IMR-90 (cell line): ENCODE measurements around the gene OXA1L. TPM values are rescaled to one million over a fixed set of nuclear protein-coding genes. Genes with fewer than 3 reads are reported as not detected.

ENCODE experiments used
- ATAC-seq: fragments of 200-7000 bp; cut with Tn5 transposase; 2 replicates; pipeline ENCODE4 v1.9.1; 2020; ENCODE audit warnings: low read depth, mild to moderate bottlenecking, moderate library complexity
- BruUV-seq: library from RNA; stranded (reverse); fragments of 400-500 nt; replicated peaks from 2 replicates; lab custom pipeline; 2021; lab: Mats Ljungman, UMichigan
- CTCF ChIA-PET: fragments of 300-600 bp; formaldehyde crosslinking; extraction: SDS; loops from one replicate; lab custom pipeline; 2021; ENCODE audit warnings: antibody characterized with exemption; lab: Yijun Ruan, JAX
- POLR2A ChIA-PET: fragments of 300-600 bp; sonication (Branson Sonifier 250); formaldehyde crosslinking; loops from one replicate; lab custom pipeline; 2022; ENCODE audit warnings: antibody characterized with exemption; ENCODE audit not compliant: unreplicated experiment; lab: Charles Lee
- DNase-seq: peaks from one replicate; pipeline ENCODE4 v3.0.0; 2013
- H2AFZ ChIP-seq: replicated peaks from 2 replicates; pipeline ENCODE3; 2013; ENCODE audit warnings: low read length, mild to moderate bottlenecking; ENCODE audit not compliant: poor library complexity
- H2AK5ac ChIP-seq: 2 replicates; pipeline ENCODE4 v1.6.1; 2013; ENCODE audit warnings: low read depth, low read length, inconsistent platforms
- H2AK9ac ChIP-seq: replicated peaks from 2 replicates; pipeline ENCODE3; 2013; ENCODE audit warnings: mild to moderate bottlenecking, low read depth, low read length, moderate library complexity; ENCODE audit not compliant: poor library complexity
- H2BK120ac ChIP-seq: 2 replicates; pipeline ENCODE4 v1.6.1; 2013; ENCODE audit warnings: low read depth, low read length, inconsistent platforms
- H2BK15ac ChIP-seq: 3 replicates; pipeline ENCODE4 v1.6.1; 2013; ENCODE audit warnings: low read depth, low read length, inconsistent platforms
- H2BK20ac ChIP-seq: 2 replicates; pipeline ENCODE4 v1.6.1; 2013; ENCODE audit warnings: low read depth, mild to moderate bottlenecking, inconsistent platforms, low read length, moderate library complexity
- H2BK5ac ChIP-seq: 2 replicates; pipeline ENCODE4 v1.6.1; 2013; ENCODE audit warnings: mild to moderate bottlenecking, low read depth, low read length, inconsistent platforms; ENCODE audit not compliant: poor library complexity, severe bottlenecking
- H3K14ac ChIP-seq: replicated peaks from 2 replicates; pipeline ENCODE4 v1.6.1; 2013; ENCODE audit warnings: low read depth, low read length, inconsistent platforms
- H3K18ac ChIP-seq: 2 replicates; pipeline ENCODE4 v1.6.1; 2013; ENCODE audit warnings: low read depth, low read length, control low read depth
- H3K23ac ChIP-seq: 2 replicates; pipeline ENCODE4 v1.6.1; 2013; ENCODE audit warnings: low read depth, low read length, inconsistent platforms
- H3K27ac ChIP-seq: 2 replicates; pipeline ENCODE4 v1.5.1; 2013; ENCODE audit warnings: mild to moderate bottlenecking, control low read depth, low read length; ENCODE audit not compliant: insufficient read depth
- H3K27me3 ChIP-seq: 2 replicates; pipeline ENCODE4 v1.6.1; 2013; ENCODE audit warnings: low read length; ENCODE audit not compliant: control insufficient read depth, insufficient read depth
- H3K36me3 ChIP-seq: 2 replicates; pipeline ENCODE4 v1.6.1; 2013; ENCODE audit warnings: low read length, mixed read lengths; ENCODE audit not compliant: control insufficient read depth, insufficient read depth
- H3K4ac ChIP-seq: 2 replicates; pipeline ENCODE4 v1.6.1; 2013; ENCODE audit warnings: low read depth, low read length, inconsistent platforms
- H3K4me1 ChIP-seq: 2 replicates; pipeline ENCODE4 v1.6.1; 2013; ENCODE audit warnings: low read length, mixed read lengths; ENCODE audit not compliant: control insufficient read depth, insufficient read depth
- H3K4me2 ChIP-seq: 2 replicates; pipeline ENCODE4 v1.6.1; 2013; ENCODE audit warnings: low read depth, mild to moderate bottlenecking, control low read depth, low read length, moderate library complexity
- H3K4me3 ChIP-seq: 2 replicates; pipeline ENCODE4 v1.5.1; 2013; ENCODE audit warnings: low read depth, mild to moderate bottlenecking, control low read depth, low read length, moderate library complexity; ENCODE audit not compliant: insufficient read depth
- H3K56ac ChIP-seq: 2 replicates; pipeline ENCODE4 v1.6.1; 2013; ENCODE audit warnings: low read length, inconsistent platforms; ENCODE audit not compliant: insufficient read depth; ENCODE audit errors: extremely low read depth
- H3K79me1 ChIP-seq, 2 experiments: 2 replicates each; pipeline ENCODE4 v1.6.1; 2013; ENCODE audit warnings: low read length in 2 of 2, inconsistent platforms in 1 of 2, low read depth in 1 of 2
- H3K9ac ChIP-seq: 2 replicates; pipeline ENCODE4 v1.6.1; 2013; ENCODE audit warnings: low read depth, low read length, control low read depth
- H3K9me1 ChIP-seq: 2 replicates; pipeline ENCODE4 v1.6.1; 2013; ENCODE audit warnings: low read length, inconsistent platforms; ENCODE audit not compliant: insufficient read depth
- H3K9me3 ChIP-seq: 2 replicates; pipeline ENCODE4 v1.6.1; 2013; ENCODE audit warnings: low read length; ENCODE audit not compliant: control insufficient read depth, insufficient read depth
- H4K20me1 ChIP-seq: 2 replicates; pipeline ENCODE4 v1.6.1; 2013; ENCODE audit warnings: low read length, inconsistent platforms; ENCODE audit not compliant: insufficient read depth
- H4K5ac ChIP-seq: 2 replicates; pipeline ENCODE4 v1.6.1; 2013; ENCODE audit warnings: mild to moderate bottlenecking, low read depth, low read length, control low read depth
- H4K8ac ChIP-seq, 2 experiments: 2 replicates each; pipeline ENCODE4 v1.6.1; 2013; ENCODE audit warnings: low read depth in 2 of 2, low read length in 2 of 2, control low read depth in 1 of 2, inconsistent platforms in 1 of 2
- H4K91ac ChIP-seq: 2 replicates; pipeline ENCODE4 v1.6.1; 2013; ENCODE audit warnings: low read depth, low read length, inconsistent platforms; ENCODE audit not compliant: insufficient read depth
- CTCF ChIP-seq: conservative IDR thresholded peaks from 2 replicates; pipeline ENCODE4 v1.5.1; 2012; ENCODE audit warnings: mild to moderate bottlenecking, low read depth, low read length, improper control_type of control experiment
- FOS ChIP-seq: fragments of 150-350 bp; IDR thresholded peaks from 2 replicates; pipeline ENCODE4 v1.6.1; 2016; ENCODE audit warnings: low read depth, low read length
- MAZ ChIP-seq: IDR thresholded peaks from 2 replicates; pipeline ENCODE4 v1.6.1; 2012; ENCODE audit warnings: low read depth, mild to moderate bottlenecking, low read length, improper control_type of control experiment, moderate library complexity, borderline replicate concordance
- RFX5 ChIP-seq: IDR thresholded peaks from 2 replicates; pipeline ENCODE4 v1.8.0; 2012; ENCODE audit warnings: low read depth, mild to moderate bottlenecking, low read length, moderate library complexity
- SMC3 ChIP-seq: fragments of 150-350 bp; IDR thresholded peaks from 2 replicates; pipeline ENCODE4 v1.6.1; 2016; ENCODE audit warnings: low read depth, mild to moderate bottlenecking, antibody characterized with exemption, low read length, moderate library complexity
- WGBS, 2 experiments: methylation state at CpG; one replicate each; pipeline versions ENCODE4 v1.1.5 to v1.1.7; 2013; ENCODE audit warnings: missing lambda C conversion rate in 2 of 2; ENCODE audit not compliant: insufficient read length in 1 of 2; ENCODE audit errors: extremely low coverage in 2 of 2; 5-methylcytosine and 5-hydroxymethylcytosine counted together
- dilution Hi-C: fragments of 300-500 bp; cut with HindIII; formaldehyde crosslinking; loops from one replicate; pipeline ENCODE4 v1.14.3; 2018; ENCODE audit warnings: low sequenced_read_pairs; ENCODE audit not compliant: unreplicated experiment
- in situ Hi-C: fragments of 300-500 bp; cut with MboI; formaldehyde crosslinking; loops from 3 replicates; pipeline ENCODE4 v1.14.3; 2019; ENCODE audit warnings: low sequenced_read_pairs, inconsistent platforms, mixed read lengths
- intact Hi-C: fragments of 100-400 bp; cut with micrococcal nuclease; formaldehyde crosslinking; loops from 2 replicates; pipeline ENCODE4 v1.10.0; 2022
- polyA plus RNA-seq, 3 experiments: library from polyadenylated mRNA; depleted of rRNA; stranded (reverse); fragments of >200 nt; gene quantifications; 2 replicates each; pipeline ENCODE4 v1.2.3, GENCODE V29; 2012; ENCODE audit warnings: low replicate concordance in 1 of 3
- total RNA-seq: library from RNA; depleted of rRNA; stranded (reverse); fragments of >200 nt; gene quantifications from 2 replicates; pipeline ENCODE4 v1.2.3, GENCODE V29; 2012

Gene OXA1L
- total and polyA plus RNA-seq, 2 of the 4 experiments (the other 2 are of a cell fraction) = 47.3 to 113 TPM

DNA sequence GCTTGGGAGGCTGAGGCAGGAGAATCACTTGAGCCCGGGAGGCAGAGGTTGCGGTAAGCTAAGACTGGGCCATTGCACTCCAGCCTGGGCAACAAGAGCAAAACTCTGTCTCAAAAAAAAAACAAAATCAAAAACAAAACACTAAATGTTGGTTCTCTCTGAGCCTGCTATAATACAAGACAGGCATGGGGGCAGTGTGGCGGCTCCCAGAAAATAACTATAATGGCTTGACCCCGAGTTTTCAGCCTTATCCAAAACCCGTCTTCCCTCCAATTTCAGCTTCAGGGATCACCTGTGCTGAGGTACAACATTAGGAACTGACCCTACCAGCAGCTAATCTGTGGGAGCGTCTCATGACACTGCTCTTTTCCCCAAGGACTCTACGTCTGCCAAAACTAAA lies 47.9 kb downstream of the OXA1L start:
- Histone ChIP-seq H3K18ac (no peak overlapping the region), H3K4ac (no peak overlapping the region), H4K91ac (no peak overlapping the region), H3K36me3 (no peaks in the 10 kb centered on the region), H3K4me2 (no peak overlapping the region), H2BK20ac (no peak overlapping the region), H3K4me1 (peaks cover 20% of the 10 kb centered on the region), H3K27me3 (no peaks in the 10 kb centered on the region), H3K9ac (no peak overlapping the region), H2BK5ac (no peak overlapping the region), H3K79me1 (no peaks in the 10 kb centered on the region), H3K27ac (no peak overlapping the region), H2AK9ac (no peak overlapping the region), H4K20me1 (no peaks in the 10 kb centered on the region), H3K14ac (no peak overlapping the region), H2BK15ac (no peak overlapping the region), H3K23ac (no peak overlapping the region), H4K5ac (no peak overlapping the region), H4K8ac (no peak overlapping the region), H3K4me3 (no peak overlapping the region), H2BK120ac (no peak overlapping the region), H3K9me3 (no peaks in the 10 kb centered on the region), H2AK5ac (no peak overlapping the region), H3K56ac (no peak overlapping the region), H3K9me1 (peaks cover 15% of the 10 kb centered on the region), H2AFZ (no peak overlapping the region)
- intact Hi-C loops (no loop called here), dilution Hi-C loops (no loop called here), in situ Hi-C loops (no loop called here)
- POLR2A ChIA-PET = no interaction called here
- TF ChIP-seq MAZ = no peak
- no peak for TF ChIP-seq CTCF
- no peak for TF ChIP-seq RFX5
- TF ChIP-seq SMC3 = no peak
- no peak for TF ChIP-seq FOS
- CTCF ChIA-PET = no interaction called here
- no TSS peak for BruUV-seq
- ATAC-seq (no peak), DNase-seq (no peak)
- 80% methylated on average over 1 of the region's 7 CpGs; no CpG with 5 or more reads in 1 of the 2 experiments for WGBS, 2 experiments
